Measurements from ENCODE around the gene KRT79.

KRT79 gene

GRCh38 chr12:52817699-52818238, 16.3 kb downstream of the KRT79 start:
- DNase-seq = no peak

GRCh38 chr12:52817003-52817698, 17.0 kb downstream of the KRT79 start:
- no peak for DNase-seq

- peak; percentile 40 for DNase-seq
These were observed 18.2 kb downstream of the KRT79 start for GRCh38 chr12:52815676-52816588.

GRCh38 chr12:52815161-52815560, 18.9 kb downstream of the KRT79 start:
- no peak for DNase-seq

- no peak for DNase-seq
These were observed 19.4 kb downstream of the KRT79 start for GRCh38 chr12:52814710-52815155.

- no peak for DNase-seq
These were observed 20.0 kb downstream of the KRT79 start, which contains the start of gene KRT4 for GRCh38 chr12:52813885-52814709. TSS of gene KRT4 (minus strand) at chr12:52814116. CDS start at chr12:52814058, 58 bp downstream.

GRCh38 chr12:52813203-52813819, 20.8 kb downstream of the KRT79 start:
- no peak for DNase-seq

GRCh38 chr12:52812749-52813148, 21.4 kb downstream of the KRT79 start:
- DNase-seq = no peak

- no peak for DNase-seq
These were observed 22.1 kb downstream of the KRT79 start for GRCh38 chr12:52812073-52812400.

GRCh38 chr12:52811191-52812072, 22.7 kb downstream of the KRT79 start:
- DNase-seq = no peak

GRCh38 chr12:52810554-52810953, 23.6 kb downstream of the KRT79 start:
- DNase-seq = no peak

GRCh38 chr12:52809166-52809565, 24.9 kb downstream of the KRT79 start:
- DNase-seq = no peak

GRCh38 chr12:52808573-52809160, 25.4 kb downstream of the KRT79 start:
- no peak for DNase-seq

- no peak for DNase-seq
These were observed 26.3 kb downstream of the KRT79 start for GRCh38 chr12:52807544-52808470.

GRCh38 chr12:52806821-52807543, 27.1 kb downstream of the KRT79 start:
- no peak for DNase-seq

- no peak for DNase-seq
These were observed 27.8 kb downstream of the KRT79 start for GRCh38 chr12:52806169-52806811.

GRCh38 chr12:52805739-52806138, 28.4 kb downstream of the KRT79 start:
- DNase-seq = no peak

GRCh38 chr12:52805000-52805399, 29.1 kb downstream of the KRT79 start:
- DNase-seq = no peak

- DNase-seq = no peak
These were observed 31.7 kb downstream of the KRT79 start for GRCh38 chr12:52802442-52802841.

All from left hindlimb (tissue), 1 donor.